HG02840 (cell line): ENCODE results near the gene HOXA13.

Experiments used
- ATAC-seq: cut with Tn5 transposase; IDR thresholded peaks from one replicate; pipeline ENCODE4 v1.9.1; 2021; ENCODE audit warnings: mild to moderate bottlenecking, moderate library complexity, moderate number of reproducible peaks; ENCODE audit not compliant: unreplicated experiment, low FRiP score

The HOXA13 gene

GRCh38 chr7:27161214-27161720 lies 38.6 kb downstream of the HOXA13 start:
- ATAC-seq: no peak

GRCh38 chr7:27160546-27161213 lies 39.2 kb downstream of the HOXA13 start:
- ATAC-seq: peak; percentile 68

- no peak for ATAC-seq
Measured at GRCh38 chr7:27160145-27160545, 39.7 kb downstream of the HOXA13 start.

GRCh38 chr7:27159266-27160144 lies 40.4 kb downstream of the HOXA13 start:
- ATAC-seq: no peak

GRCh38 chr7:27158436-27159265 lies 41.2 kb downstream of the HOXA13 start:
- ATAC-seq: no peak

GRCh38 chr7:27157702-27158431 lies 42.0 kb downstream of the HOXA13 start:
- ATAC-seq: no peak

GRCh38 chr7:27156916-27157701 lies 42.8 kb downstream of the HOXA13 start:
- no peak for ATAC-seq

GRCh38 chr7:27156508-27156898 lies 43.4 kb downstream of the HOXA13 start, which contains the start of gene HOXA7:
Gene HOXA7 (minus strand): TSS chr7:27156675. CDS start chr7:27156545, 130 bp downstream.
- ATAC-seq: no peak

GRCh38 chr7:27155816-27156507 lies 43.9 kb downstream of the HOXA13 start:
- ATAC-seq: no peak

- ATAC-seq: no peak
Measured at GRCh38 chr7:27154901-27155815, 44.7 kb downstream of the HOXA13 start.

GRCh38 chr7:27154369-27154768 lies 45.5 kb downstream of the HOXA13 start:
- ATAC-seq: no peak

- no peak for ATAC-seq
Measured at GRCh38 chr7:27153526-27153925, 46.4 kb downstream of the HOXA13 start.

GRCh38 chr7:27152816-27153442 lies 47.0 kb downstream of the HOXA13 start:
- ATAC-seq: no peak

- no peak for ATAC-seq
Measured at GRCh38 chr7:27151931-27152815, 47.7 kb downstream of the HOXA13 start, which contains the start of gene HOXA3. Gene HOXA3 (minus strand): TSS chr7:27152583. CDS start chr7:27110640, 41,943 bp downstream.

- ATAC-seq: no peak
Measured at GRCh38 chr7:27151341-27151930, 48.5 kb downstream of the HOXA13 start.
